Hematopoietic multipotent progenitor cell treated with erythropoietin and hydrocortisone succinate and interleukin-3 and kit ligand, for 4 days (in vitro differentiated cells): ENCODE measurements around the gene DLX4.
A peak's percentile ranks its signal among the peaks of the same experiment; 100 is the strongest.

Source experiments
- DNase-seq: peaks from one replicate; pipeline ENCODE4 v3.0.0-alpha.2; 2015

DLX4 gene

GRCh38 chr17:49990921-49991320 is 21.9 kb downstream of the DLX4 start:
- DNase-seq = no peak

- DNase-seq = no peak
These were observed 22.4 kb downstream of the DLX4 start for GRCh38 chr17:49991409-49991808.

- no peak for DNase-seq
These were observed 23.4 kb downstream of the DLX4 start for GRCh38 chr17:49992191-49992932.

- DNase-seq = no peak
These were observed 24.0 kb downstream of the DLX4 start for GRCh38 chr17:49992933-49993422.

- DNase-seq = no peak
These were observed 24.6 kb downstream of the DLX4 start for GRCh38 chr17:49993423-49994060.

GRCh38 chr17:49994085-49995054 is 25.4 kb downstream of the DLX4 start:
- DNase-seq = no peak

- DNase-seq = peak; percentile 76
These were observed 26.2 kb downstream of the DLX4 start, which contains the start of gene DLX3 for GRCh38 chr17:49995055-49995738. DLX3 (minus strand) TSS chr17:49995224; CDS start chr17:49994998, 226 bp downstream.

GRCh38 chr17:49996121-49996494 is 27.1 kb downstream of the DLX4 start:
- DNase-seq = no peak

- DNase-seq = peak; percentile 68
These were observed 27.7 kb downstream of the DLX4 start for GRCh38 chr17:49996495-49997300.

- no peak for DNase-seq
These were observed 28.3 kb downstream of the DLX4 start for GRCh38 chr17:49997301-49997650.

- DNase-seq = peak; percentile 95
These were observed 29.0 kb downstream of the DLX4 start for GRCh38 chr17:49997773-49998703.

- no peak for DNase-seq
These were observed 30.0 kb downstream of the DLX4 start for GRCh38 chr17:49998836-49999511.

- no peak for DNase-seq
These were observed 34.9 kb downstream of the DLX4 start for GRCh38 chr17:50003911-50004310.

- no peak for DNase-seq
These were observed 40.3 kb downstream of the DLX4 start for GRCh38 chr17:50009282-50009681.

- no peak for DNase-seq
These were observed 44.1 kb downstream of the DLX4 start for GRCh38 chr17:50013079-50013478.

GRCh38 chr17:50014471-50015088 is 45.6 kb downstream of the DLX4 start:
- no peak for DNase-seq

- no peak for DNase-seq
These were observed 46.2 kb downstream of the DLX4 start for GRCh38 chr17:50015146-50015545.

- DNase-seq = no peak
These were observed 49.9 kb downstream of the DLX4 start for GRCh38 chr17:50018909-50019308.

GRCh38 chr17:50020841-50021599 is 52.0 kb downstream of the DLX4 start:
- peak; percentile 63 for DNase-seq
